ENCODE measurements around the gene FBXO39.

DNA sequence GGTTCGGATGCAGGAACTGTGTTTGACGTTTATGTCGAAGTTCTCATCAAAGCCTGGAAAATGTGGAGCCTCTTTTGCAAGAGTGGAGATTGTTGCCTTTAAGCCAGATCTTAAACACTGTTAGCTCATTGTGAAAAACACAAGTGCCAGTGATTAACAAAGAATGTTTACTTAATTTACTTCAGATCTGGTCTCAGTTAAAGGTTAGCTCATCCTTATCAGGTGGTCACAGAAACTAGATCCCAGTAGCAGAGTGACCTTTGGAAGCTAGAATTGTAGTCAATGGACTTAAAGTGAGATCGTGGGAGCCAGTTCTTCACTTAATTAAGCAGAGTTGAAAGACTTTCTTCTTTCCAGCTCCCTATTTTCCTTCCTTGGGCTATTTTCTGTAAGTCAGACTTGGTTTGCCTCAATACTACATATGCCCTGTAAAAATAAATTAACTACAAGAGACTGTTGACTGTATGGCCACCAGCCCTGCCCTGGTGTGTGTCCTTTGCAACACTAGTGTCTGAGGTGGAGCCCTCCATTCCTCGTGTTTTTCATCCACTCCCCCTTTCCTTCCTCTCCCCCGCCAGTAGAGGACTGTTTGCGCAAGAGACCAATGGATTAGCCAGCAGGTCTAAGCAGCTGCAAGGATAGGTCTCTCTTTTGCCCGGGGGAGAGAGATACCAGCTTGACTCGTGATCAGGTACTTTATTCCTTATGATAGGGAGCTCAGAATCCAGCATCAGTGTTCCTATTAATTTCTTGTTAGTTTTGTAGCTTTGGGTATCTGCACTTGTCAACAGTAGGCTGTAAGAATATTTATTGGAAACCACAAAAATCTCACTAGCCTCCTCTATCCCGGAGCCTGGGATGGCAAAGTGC lies 20.2 kb downstream of the FBXO39 start:
- TF ChIP-seq, protein P1, sequence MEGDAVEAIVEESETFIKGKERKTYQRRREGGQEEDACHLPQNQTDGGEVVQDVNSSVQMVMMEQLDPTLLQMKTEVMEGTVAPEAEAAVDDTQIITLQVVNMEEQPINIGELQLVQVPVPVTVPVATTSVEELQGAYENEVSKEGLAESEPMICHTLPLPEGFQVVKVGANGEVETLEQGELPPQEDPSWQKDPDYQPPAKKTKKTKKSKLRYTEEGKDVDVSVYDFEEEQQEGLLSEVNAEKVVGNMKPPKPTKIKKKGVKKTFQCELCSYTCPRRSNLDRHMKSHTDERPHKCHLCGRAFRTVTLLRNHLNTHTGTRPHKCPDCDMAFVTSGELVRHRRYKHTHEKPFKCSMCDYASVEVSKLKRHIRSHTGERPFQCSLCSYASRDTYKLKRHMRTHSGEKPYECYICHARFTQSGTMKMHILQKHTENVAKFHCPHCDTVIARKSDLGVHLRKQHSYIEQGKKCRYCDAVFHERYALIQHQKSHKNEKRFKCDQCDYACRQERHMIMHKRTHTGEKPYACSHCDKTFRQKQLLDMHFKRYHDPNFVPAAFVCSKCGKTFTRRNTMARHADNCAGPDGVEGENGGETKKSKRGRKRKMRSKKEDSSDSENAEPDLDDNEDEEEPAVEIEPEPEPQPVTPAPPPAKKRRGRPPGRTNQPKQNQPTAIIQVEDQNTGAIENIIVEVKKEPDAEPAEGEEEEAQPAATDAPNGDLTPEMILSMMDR (IDR thresholded peaks at IDR 0.05; ENCODE audit: poor library complexity, severe bottlenecking), result no peak
- no peak for TF ChIP-seq EZH2 (IDR thresholded peaks at IDR 0.05; ENCODE audit: borderline replicate concordance, insufficient read depth, low read length, poor library complexity, severe bottlenecking)
- TF ChIP-seq EP300 (conservative IDR thresholded peaks at IDR 0.05; ENCODE audit: poor library complexity, severe bottlenecking), result no peak
- no peak for TF ChIP-seq TAF1 (IDR thresholded peaks at IDR 0.05; ENCODE audit: low read depth)
- TF ChIP-seq POLR2AphosphoS5 (IDR thresholded peaks at IDR 0.05), result no peak
- no peak for TF ChIP-seq RAD21 (conservative IDR thresholded peaks at IDR 0.05)
- TF ChIP-seq, protein P2, sequence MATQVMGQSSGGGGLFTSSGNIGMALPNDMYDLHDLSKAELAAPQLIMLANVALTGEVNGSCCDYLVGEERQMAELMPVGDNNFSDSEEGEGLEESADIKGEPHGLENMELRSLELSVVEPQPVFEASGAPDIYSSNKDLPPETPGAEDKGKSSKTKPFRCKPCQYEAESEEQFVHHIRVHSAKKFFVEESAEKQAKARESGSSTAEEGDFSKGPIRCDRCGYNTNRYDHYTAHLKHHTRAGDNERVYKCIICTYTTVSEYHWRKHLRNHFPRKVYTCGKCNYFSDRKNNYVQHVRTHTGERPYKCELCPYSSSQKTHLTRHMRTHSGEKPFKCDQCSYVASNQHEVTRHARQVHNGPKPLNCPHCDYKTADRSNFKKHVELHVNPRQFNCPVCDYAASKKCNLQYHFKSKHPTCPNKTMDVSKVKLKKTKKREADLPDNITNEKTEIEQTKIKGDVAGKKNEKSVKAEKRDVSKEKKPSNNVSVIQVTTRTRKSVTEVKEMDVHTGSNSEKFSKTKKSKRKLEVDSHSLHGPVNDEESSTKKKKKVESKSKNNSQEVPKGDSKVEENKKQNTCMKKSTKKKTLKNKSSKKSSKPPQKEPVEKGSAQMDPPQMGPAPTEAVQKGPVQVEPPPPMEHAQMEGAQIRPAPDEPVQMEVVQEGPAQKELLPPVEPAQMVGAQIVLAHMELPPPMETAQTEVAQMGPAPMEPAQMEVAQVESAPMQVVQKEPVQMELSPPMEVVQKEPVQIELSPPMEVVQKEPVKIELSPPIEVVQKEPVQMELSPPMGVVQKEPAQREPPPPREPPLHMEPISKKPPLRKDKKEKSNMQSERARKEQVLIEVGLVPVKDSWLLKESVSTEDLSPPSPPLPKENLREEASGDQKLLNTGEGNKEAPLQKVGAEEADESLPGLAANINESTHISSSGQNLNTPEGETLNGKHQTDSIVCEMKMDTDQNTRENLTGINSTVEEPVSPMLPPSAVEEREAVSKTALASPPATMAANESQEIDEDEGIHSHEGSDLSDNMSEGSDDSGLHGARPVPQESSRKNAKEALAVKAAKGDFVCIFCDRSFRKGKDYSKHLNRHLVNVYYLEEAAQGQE (IDR thresholded peaks at IDR 0.05; ENCODE audit: borderline replicate concordance), result no peak
- TF ChIP-seq MXI1 (conservative IDR thresholded peaks at IDR 0.05; ENCODE audit: poor library complexity, severe bottlenecking), result no peak

Data from neural cell (in vitro differentiated cells).